NOMO-1 (cell line): ENCODE results near the gene YWHAQ.

ENCODE experiments used
- DNase-seq, 2 experiments: peaks; one replicate each; lab custom pipeline; 2025; ENCODE audit not compliant: unreplicated experiment in 2 of 2; lab: John Stamatoyannopoulos, UW

YWHAQ gene

DNA sequence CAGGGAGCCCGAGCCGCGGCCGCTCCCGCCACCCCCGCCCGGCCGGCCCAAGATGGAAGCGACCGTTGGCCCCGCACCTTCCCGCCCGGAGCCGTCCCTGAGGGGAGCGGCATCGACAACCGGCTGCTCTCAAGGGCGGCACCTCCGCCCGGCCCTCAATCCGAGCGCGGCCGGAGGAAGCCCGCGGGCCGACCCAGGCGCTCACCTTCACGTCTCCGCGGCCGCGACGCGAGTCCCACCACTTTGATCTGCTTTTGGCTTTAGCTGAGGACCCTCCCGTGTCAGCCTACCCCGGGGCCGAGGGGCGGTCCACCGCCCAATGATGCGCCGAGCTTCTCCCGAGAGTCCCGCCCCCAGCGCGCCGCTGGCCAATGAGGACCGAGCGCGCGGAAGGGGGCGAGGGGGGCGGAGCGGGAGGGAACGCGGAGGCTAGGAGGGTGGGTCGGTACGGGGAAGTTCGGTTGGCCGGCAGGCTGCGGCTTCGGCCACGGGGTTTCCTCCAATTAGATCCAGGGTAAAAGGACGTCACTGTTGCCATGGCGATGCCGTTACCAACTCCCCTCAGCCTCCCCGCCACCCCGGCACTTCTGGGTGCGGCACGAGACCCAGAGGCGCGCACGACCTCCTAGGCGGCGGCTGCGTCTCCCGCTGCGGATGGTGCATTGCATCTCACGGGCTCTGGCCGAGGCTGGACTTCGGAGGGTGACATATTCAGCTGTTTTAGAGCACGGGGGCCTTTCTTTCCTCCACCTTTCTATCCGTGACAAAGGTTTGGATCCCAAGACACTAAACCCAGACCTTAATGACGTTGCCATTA, at the start of gene YWHAQ:
Gene YWHAQ, minus strand, starts transcription at position 262 of the 817 bp plus-strand sequence. CDS start 545 bp downstream, outside the sequence.
- DNase-seq: peak; percentile 96 to 97

DNA sequence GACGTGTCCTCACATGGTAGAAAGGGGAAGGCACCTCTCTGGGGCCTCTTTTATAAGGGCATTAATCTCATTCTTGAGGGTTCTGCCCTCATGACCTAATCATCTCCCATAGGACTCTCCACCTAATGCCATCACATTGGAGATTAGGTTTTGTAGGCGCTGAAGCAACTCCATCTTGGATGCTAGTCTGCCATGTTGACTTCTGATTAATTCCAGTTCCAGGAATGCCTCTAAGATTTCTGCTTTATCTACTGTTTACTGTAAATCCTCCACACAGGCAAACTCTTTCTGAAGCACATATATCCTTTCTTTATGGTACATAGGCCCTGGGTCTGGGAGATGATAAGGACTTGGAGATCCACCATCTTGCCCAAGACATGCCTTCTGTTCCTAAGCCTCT, 49.3 kb upstream of the YWHAQ start:
- DNase-seq: no peak

DNA sequence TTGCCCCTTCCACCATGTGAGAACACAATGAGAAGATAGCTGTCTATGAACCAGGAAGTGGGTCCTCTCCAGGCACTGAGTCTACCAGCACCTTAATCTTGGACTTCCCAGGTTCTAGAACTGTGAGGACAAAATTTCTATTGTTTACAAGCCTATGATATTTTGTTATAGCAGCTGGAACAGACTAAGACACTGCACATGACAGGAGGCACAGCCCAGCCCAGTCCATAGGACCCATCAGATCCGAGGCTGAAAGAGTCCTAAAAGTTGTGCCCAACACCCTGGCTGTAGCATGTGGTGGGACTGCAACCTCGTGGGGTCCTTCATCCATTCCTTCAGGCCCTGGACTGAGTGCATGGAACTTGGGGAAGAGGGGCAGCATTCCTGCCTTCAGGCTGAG, 48.4 kb upstream of the YWHAQ start:
- no peak for DNase-seq

DNA sequence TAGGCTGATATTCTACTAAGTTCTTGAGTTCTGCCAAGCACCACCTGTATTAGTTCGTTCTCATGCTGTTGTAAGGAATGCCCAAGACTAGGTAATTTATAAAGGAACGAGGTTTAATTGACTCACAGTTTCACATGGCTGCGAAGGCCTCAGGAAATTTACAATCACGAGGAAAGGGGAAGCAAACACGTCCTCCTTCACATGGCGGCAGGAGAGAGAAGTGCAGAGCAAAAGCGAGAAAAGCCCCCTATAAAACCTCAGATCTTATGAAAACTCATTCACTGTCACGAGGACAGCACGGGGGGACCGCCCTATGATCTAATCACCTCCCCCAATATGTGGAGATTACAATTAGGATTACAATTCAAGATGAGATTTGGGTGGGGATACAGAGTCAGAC, 47.7 kb upstream of the YWHAQ start:
- DNase-seq: peak; percentile 9 to 34

DNA sequence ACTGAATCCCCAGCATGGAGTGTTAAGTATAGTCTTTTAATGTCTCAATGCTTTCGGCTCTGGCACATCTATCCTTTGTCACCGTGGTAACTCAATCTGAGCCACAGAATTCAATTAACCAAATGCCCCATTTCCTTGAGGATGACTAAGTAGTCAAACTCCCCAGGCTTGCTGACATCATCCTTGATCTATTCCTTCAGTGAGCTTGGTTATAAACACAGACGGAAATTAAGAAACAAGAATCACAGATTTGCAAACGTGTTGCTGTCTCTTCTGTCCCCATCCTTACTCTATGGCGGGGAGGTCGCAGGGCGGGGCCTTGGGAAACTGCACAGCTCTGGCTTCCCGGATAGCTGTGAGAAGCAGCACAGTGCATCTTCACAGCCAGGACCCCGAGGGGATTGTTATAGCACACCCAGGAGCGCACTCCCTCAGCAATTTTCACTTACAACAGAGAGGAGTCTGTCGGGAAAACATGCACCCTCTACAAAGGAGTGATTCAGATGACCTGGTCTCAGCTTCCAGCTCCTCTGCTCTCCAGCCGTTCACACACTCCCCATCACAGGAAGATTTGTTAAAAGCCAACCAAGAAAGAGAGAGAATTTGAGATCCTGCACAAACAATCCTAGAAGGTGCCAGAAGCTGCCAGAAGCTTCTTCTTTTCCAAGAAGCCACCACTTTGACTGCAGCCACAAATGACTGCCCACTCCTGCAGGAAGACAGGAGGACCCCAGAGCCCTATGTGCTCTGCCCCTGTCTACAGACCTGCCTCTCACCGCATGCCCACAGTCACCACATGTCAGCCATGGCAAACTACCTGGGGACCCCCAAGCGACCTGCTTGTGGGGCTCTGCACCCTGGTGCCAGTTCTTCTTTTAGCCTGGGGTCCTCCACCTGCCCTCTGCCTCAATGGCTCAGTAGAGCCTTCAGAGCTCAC, 44.9 kb upstream of the YWHAQ start:
- DNase-seq: peak in 1 of 2 experiments; percentile 11

DNA sequence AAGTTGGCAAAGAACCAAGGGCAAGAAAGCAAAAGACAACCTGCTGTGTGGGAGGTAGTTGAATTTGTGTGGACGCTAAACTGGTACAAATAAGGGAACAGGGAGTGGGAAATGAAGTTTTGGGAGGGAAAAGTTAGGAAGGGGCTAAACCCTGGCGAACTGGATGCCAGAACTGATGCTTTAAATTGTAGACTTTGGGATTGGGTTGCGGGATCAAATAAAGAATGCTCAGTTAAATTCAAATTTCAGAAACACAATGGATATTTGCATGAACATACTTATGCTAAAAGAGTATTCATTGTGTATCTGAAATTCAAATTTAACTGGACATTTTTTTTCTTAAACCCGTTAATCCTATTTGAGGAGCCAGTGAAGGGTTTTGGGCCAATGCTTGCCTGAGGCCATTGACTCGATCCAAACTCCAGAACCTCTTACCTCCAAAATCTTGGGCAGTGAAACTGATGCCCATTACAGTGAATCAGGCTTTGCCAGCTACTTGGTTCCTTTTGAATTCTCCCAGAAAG, 44.2 kb upstream of the YWHAQ start:
- no peak for DNase-seq

DNA sequence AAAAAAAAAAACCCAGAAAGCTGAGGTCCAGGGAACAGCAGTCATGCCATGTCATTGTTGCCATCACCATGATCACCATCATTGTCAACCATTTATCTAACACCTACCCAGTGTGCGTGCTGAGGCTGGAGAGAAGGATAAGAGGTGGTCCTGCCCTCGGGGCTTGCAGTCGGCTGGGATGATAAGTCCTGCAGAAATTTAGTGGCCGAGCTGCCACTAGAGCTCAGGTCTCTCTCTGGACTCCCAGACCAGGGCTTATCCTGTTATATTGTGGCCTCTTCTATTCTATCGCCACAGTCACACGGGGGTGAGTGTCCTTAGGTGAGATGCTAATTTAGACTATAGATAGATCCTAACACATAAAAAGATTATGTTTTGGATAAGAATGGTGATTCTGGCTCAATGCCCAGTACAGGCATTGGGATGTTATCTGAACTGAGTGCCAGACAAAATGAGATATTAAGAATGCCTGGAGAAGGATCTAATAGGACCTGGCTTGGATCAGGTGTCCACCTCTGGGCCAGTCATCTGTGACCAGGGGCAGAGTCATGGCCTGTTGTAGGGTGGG, 43.2 kb upstream of the YWHAQ start:
- no peak for DNase-seq

DNA sequence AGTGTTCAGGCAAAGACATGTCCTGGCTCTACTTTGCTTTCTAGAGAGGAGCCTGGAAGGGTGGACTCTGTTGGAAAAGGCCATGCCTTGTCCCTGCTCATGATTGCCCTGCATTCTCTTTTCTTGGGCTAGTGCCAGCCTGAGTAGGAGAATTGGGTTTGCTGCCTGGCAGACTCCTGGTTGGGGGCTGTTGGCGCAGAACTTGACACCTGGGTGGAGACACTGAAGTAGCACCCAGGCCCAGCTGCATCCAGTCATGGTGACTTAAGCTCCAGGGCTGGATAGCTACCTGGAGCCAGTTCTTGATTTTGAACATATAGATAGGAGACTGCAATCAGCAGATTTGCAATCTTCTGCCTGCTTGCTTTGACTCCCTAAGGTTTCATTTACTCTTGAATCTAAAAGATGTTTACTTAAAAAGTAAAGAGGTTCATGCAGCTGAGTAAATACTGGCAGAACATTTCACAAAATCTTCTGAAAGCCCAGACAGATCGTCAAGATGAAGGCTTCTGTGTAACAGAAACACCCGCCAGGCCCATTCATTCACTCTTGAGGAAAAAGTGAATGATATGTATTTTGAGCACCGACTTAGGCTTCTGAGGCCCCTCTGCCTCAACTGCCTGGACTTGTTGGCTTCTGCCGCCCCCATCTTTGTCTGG, 38.0 kb upstream of the YWHAQ start:
- DNase-seq: no peak

DNA sequence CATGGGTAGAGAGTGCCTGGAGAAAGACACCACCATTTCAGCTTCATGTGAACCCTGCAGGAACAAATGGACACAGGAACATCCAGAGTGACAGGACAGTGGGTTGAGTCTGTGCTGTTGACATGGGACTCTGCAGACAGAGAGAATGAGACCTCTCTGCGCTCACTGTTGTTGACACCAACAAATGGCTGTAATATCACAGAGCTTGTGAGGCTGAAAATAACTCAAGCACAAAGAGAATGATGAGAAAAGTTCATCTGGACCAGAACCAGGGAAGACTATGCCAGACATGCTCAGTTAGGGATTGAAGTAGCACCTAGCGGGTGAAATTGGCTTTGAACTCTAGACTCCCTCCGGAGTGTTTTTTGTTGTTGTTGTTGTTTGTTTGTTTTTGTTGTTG, 37.0 kb upstream of the YWHAQ start:
- no peak for DNase-seq

DNA sequence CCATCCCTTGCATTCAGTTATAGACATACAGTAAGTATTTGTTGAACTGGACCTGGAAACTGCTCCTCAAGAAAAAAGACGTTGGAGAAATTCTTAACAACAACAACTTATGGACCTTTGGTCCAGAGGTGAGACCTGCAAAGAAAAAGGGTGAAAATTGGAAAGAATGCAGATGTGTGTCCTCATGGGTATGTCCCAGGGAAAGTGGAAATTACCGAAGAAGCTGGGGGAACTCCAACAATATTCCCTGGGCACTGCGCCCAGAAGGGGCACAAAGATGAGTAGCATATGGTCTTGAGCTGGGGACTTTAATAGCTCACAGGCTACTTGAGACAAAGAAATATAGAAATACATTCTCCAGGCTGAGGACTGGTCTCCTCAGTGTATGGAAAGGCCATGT, 35.5 kb upstream of the YWHAQ start:
- DNase-seq: no peak

DNA sequence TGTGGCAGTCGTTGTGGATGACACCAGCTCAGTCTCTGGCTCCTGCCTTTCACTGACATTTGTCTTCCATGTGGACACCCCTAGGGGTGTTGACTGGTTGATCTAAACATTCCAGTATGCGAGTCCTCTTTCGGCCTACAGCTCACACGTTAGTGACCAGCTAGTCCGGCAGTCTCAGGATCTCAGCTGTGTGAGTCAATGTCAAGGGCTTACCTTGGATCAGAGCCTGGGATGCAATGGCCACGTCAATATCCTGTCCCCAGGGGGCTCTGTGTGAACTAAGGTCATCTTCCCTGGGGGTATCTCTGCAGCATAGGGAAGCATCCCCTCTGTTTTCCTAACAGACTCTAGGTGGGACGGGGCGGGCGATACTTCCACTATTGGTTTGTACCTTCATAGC, 35.1 kb upstream of the YWHAQ start:
- DNase-seq: no peak

DNA sequence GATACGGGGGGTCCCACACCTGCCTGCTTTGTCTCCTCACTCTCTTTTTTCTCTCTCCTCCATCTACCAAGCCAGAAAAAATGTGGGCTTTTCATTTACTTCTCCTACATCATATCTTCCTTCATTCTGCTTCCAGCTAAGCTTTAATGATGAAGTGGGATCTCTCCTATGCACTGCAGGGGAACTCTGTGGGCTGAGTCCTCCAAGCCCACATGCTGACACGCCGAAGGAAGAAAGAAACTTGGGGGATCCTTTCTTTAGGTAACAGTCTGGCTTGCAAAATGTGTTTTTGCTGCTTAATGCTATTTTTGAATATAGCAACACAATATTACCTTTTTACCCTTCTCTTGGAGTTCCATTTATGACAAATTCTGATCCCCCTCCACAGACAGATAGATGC, 33.6 kb upstream of the YWHAQ start:
- DNase-seq: no peak

DNA sequence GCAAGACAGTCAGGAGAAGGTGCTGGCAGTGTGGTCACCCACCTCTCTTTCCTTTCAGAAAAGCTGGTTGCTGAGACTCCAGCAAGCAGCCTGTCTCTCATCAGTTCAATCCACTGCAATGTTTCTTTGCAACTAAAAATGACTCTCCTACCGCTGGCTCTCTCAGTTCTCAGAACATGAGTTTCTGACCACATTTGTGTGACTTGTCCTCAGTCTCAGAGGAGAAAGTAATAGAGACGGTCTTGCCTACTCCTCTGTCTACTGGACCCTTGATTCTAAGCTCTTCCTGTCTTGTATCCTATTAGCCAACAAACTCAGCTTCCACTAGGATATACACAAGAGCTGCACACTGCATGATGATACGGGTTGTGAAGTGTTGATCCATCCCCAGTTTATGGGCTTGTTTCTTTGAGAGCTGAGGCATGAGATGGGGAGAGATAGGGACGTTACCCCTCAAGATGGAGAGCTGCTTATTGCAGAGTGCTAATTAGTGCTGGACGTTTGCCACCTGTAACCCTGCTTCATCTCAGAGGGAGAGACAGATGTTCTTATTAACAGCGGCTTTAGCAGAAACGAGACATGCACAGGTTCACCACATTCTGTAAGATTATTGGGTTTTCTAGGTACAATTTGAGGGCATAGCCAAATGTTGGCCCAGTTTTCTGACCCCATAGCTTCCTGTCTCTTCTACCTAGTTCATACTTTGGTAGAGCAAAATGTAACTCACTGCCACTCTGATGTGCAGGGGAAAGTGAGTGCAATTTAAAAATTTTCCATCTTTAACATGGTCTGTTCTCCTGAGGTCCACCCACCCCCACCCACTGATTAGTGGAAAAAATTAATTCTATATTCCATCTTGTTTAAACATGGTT, 32.4 kb upstream of the YWHAQ start:
- DNase-seq: no peak

DNA sequence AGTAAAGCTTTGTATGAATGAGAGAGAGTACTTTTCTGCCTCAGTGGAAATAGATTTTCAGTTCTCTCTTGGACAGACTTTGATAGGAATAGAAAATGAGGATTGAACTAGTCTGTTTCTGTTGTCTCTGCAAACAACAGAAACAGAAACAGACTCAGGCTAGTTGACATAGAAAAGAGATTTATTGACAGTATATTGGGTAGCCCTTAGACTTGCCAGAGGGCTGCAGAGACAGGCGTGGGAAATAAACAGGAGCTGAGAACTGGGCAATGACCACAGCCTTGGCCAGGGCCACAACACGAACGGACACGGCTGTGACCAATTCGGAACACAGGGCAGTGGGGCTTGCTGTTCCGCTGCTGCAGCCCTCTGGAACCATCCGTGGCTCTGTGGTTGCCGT, 30.5 kb upstream of the YWHAQ start:
- no peak for DNase-seq

DNA sequence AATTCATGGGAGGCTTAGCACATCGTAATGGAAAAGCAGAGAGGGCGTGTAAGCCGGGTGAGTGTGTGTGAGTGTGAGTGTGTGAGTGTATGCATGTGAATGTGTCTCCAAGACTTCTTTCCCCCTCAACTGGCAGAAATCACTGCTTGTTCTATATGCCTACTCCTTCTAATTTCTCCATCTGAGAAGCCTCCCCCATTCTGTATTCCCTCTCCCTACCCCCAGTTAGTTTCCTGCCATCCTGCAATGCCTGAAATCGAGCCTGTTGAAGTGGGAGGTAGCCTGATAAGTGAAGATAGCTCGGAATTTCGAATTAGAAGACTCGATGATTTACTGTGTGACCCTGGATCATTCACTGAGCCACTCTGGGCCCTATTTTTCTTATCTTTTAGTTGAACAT, 30.0 kb upstream of the YWHAQ start:
- no peak for DNase-seq

DNA sequence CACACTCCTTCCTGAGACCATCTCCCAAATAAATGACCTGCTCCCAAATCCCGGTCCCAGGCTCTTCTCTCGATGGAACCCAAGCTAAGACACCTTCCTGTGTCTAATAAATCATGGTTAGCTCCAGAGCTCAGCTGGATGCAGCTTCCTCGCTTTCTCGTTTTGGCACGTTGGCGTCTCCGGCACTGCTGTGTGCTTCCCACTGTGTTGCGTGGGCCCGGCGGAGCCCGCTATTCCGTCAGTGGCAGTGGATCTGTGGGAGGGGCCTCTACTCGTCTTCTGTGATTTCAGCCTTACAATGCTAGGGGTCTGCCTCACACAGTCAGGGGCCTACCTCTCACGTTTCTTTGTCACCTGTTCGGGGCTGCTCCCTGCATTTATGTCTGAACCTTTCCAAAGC, 29.4 kb upstream of the YWHAQ start:
- DNase-seq: no peak

DNA sequence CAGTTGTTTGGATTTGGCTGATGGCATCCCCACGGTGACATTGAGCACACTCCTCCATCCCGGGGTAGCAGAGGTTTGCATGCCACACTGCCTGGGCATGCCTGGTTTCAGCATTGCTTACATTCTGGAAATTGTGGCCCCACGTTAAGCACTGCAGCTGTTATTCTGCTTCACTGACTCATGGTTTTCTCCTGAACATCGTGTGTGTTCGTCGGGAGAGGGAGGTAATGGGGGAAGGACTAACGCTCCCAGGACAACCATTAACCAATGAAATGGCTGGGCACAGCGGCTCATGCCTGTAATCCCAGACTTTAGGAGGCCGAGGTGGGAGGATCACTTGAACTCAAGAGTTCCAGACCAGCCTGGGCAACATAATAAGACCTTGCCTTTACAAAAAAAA, 28.2 kb upstream of the YWHAQ start:
- DNase-seq: no peak

DNA sequence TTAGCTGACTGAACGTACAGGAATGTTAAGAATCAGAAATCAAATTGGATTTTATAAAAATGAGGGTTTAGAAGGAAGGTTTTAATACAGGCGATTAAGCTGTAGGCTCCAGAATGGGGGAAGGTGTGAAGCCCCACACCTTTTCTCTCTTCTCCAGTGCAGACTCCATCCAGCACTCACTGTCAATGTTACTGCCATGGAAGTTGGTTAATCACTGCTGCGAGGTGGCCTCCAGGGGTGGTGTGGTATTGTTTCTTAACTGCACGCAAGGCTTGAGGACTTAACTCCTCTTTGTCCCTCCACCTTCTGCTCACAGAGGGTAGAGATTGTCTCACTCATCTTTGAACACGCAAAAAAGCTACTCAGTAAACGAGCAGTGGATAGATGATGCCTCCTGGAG, 26.9 kb upstream of the YWHAQ start:
- DNase-seq: no peak

DNA sequence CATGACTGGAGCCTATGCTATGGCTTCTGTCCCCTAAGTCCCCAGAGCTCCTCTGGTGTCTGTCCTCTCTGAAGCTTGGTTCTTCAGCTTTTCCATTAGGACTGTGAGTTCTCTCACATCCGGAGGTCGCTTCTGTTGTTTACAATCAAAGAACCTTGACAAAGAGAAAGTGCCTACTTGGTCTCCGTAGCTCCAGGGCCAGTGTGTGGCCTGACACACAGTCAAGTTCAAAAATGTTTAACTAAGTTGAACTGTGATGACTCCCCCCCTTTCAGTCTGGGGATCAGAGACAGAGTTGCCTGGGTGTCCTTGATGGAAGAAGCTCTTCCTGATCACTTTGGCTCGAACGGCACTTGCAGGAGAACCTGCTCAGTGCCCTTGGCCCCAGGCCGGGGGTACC, 26.3 kb upstream of the YWHAQ start:
- no peak for DNase-seq

DNA sequence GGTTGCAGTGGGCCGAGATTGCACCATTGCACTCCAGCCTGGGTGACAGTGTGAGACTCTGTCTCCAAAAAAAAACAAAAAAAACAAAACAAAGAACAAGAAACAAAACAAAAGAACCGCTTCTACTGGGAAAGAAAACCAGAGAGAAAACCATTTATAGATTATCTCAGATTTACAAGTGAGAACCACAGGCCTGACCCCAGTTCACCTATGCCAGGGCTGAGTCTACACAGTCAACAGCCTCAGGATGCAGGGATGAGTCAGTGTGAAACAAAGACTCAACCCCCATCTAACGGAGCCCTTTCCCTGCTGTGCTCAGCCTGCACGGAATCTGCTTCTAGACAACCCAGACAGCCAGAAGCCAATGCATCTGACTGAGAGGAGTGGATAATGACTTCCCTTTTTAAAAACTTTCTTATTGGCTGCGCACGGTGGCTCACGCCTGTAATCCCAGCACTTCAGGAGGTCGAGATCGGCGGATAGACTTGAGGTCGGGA, 25.5 kb upstream of the YWHAQ start:
- peak; percentile 25 to 53 for DNase-seq
